Measurements from ENCODE around the gene APLN.

The APLN gene

GRCh38 chrX:129655547-129656249 is 942 bp upstream of the APLN start:
- Histone ChIP-seq H3K9ac (no peak overlapping the region), H4K20me1 (peaks cover 0 to 53% (median 5%) of the 10 kb centered on the region in 11 experiments; a peak in 11 of 22 replicates), H3K4me2 (peak overlapping the region in 8 of 11 experiments; percentile 75 to 94 (median 91); a peak in 9 of 22 replicates), H3K27me3 (peaks cover 77 to 100% (median 97%) of the 10 kb centered on the region in 11 experiments), H3K4me1 (peaks cover 5 to 21% (median 17%) of the 10 kb centered on the region in 10 experiments; a peak in 17 of 20 replicates), H3K36me3 (no peaks in the 10 kb centered on the region), H3K4me3 (no peak overlapping the region), H3K9me3 (replicated peaks in 1 of 11) (peaks cover 17 to 37% (median 25%) of the 10 kb centered on the region in 11 experiments), H3K27ac (no peak overlapping the region)
- no peak for TF ChIP-seq Cebpa-rat (IDR thresholded peaks at IDR 0.05)

GRCh38 chrX:129653971-129654651 is 645 bp downstream of the APLN start:
- H3K4me3 ChIP-seq, result peak overlapping the region; percentile 51 to 69 (median 58)
- TF ChIP-seq Cebpa-rat (IDR thresholded peaks at IDR 0.05), result no peak
- H3K4me2 ChIP-seq, result peak overlapping the region; percentile 75 to 94 (median 91)
- H3K9ac ChIP-seq, result peak overlapping the region in 10 of 11 experiments; percentile 17 to 65 (median 46); a peak in 14 of 22 replicates
- peaks cover 3 to 21% (median 12%) of the 10 kb centered on the region in 11 experiments; a peak in 17 of 22 replicates for H3K9me3 ChIP-seq (replicated peaks in 1 of 11)
- peaks cover 0 to 54% (median 5%) of the 10 kb centered on the region in 11 experiments; a peak in 11 of 22 replicates for H4K20me1 ChIP-seq
- peaks cover 5 to 21% (median 17%) of the 10 kb centered on the region in 10 experiments; a peak in 17 of 20 replicates for H3K4me1 ChIP-seq
- H3K27ac ChIP-seq, result no peak overlapping the region
- peaks cover 83 to 100% (median 98%) of the 10 kb centered on the region in 11 experiments for H3K27me3 ChIP-seq
- H3K36me3 ChIP-seq, result no peaks in the 10 kb centered on the region

GRCh38 chrX:129653181-129653970 is 1.4 kb downstream of the APLN start:
- no peak for TF ChIP-seq Cebpa-rat (IDR thresholded peaks at IDR 0.05)
- Histone ChIP-seq H3K4me2 (peak overlapping the region; percentile 75 to 94 (median 91); a peak in 21 of 22 replicates), H3K4me3 (peak overlapping the region in 8 of 10 experiments; percentile 51 to 69 (median 60); a peak in 11 of 20 replicates), H3K9ac (peak overlapping the region in 1 of 11 experiments; percentile 59; a peak in 1 of 22 replicates), H3K9me3 (replicated peaks in 1 of 11) (peaks cover 0 to 13% (median 5%) of the 10 kb centered on the region in 11 experiments; a peak in 14 of 22 replicates), H3K27me3 (peaks cover 86 to 100% (median 99%) of the 10 kb centered on the region in 11 experiments), H3K27ac (no peak overlapping the region), H3K4me1 (peaks cover 5 to 21% (median 17%) of the 10 kb centered on the region in 10 experiments; a peak in 17 of 20 replicates), H3K36me3 (no peaks in the 10 kb centered on the region), H4K20me1 (peaks cover 0 to 57% (median 5%) of the 10 kb centered on the region in 11 experiments; a peak in 11 of 22 replicates)

GRCh38 chrX:129652565-129653169 is 2.1 kb downstream of the APLN start:
- Histone ChIP-seq H3K27ac (no peak overlapping the region), H3K4me3 (no peak overlapping the region), H4K20me1 (peaks cover 0 to 64% (median 5%) of the 10 kb centered on the region in 11 experiments; a peak in 11 of 22 replicates), H3K9ac (no peak overlapping the region), H3K36me3 (no peaks in the 10 kb centered on the region), H3K27me3 (peaks cover 92 to 100% (median 99%) of the 10 kb centered on the region in 11 experiments), H3K4me2 (no peak overlapping the region; a peak in 2 of 22 replicates), H3K9me3 (replicated peaks in 1 of 11) (peaks cover 0 to 8% (median 0%) of the 10 kb centered on the region in 11 experiments; a peak in 3 of 22 replicates), H3K4me1 (peaks cover 5 to 21% (median 17%) of the 10 kb centered on the region in 10 experiments; a peak in 17 of 20 replicates)
- TF ChIP-seq Cebpa-rat (IDR thresholded peaks at IDR 0.05), result no peak

- Histone ChIP-seq H3K9me3 (replicated peaks in 1 of 11) (peaks cover 0 to 8% (median 0%) of the 10 kb centered on the region in 11 experiments; a peak in 3 of 22 replicates), H3K4me3 (no peak overlapping the region), H3K36me3 (no peaks in the 10 kb centered on the region), H3K4me1 (peaks cover 5 to 21% (median 17%) of the 10 kb centered on the region in 10 experiments; a peak in 17 of 20 replicates), H3K27ac (no peak overlapping the region), H3K27me3 (peaks cover 96 to 100% (median 99%) of the 10 kb centered on the region in 11 experiments), H3K9ac (no peak overlapping the region), H3K4me2 (no peak overlapping the region), H4K20me1 (peaks cover 0 to 71% (median 5%) of the 10 kb centered on the region in 11 experiments; a peak in 11 of 22 replicates)
- no peak for TF ChIP-seq Cebpa-rat (IDR thresholded peaks at IDR 0.05)
These were observed 2.8 kb downstream of the APLN start for GRCh38 chrX:129651756-129652564.

- no peak overlapping the region for H3K4me3 ChIP-seq
- H3K4me1 ChIP-seq, result peaks cover 5 to 21% (median 17%) of the 10 kb centered on the region in 10 experiments; a peak in 17 of 20 replicates
- H3K4me2 ChIP-seq, result no peak overlapping the region
- no peak for TF ChIP-seq Cebpa-rat (IDR thresholded peaks at IDR 0.05)
- no peaks in the 10 kb centered on the region for H3K36me3 ChIP-seq
- peaks cover 0 to 77% (median 5%) of the 10 kb centered on the region in 11 experiments; a peak in 11 of 22 replicates for H4K20me1 ChIP-seq
- H3K9me3 ChIP-seq (replicated peaks in 1 of 11), result peaks cover 0 to 8% (median 0%) of the 10 kb centered on the region in 11 experiments; a peak in 3 of 22 replicates
- H3K27me3 ChIP-seq, result peaks cover 99 to 100% (median 100%) of the 10 kb centered on the region in 11 experiments
- no peak overlapping the region for H3K9ac ChIP-seq
- no peak overlapping the region for H3K27ac ChIP-seq
These were observed 3.8 kb downstream of the APLN start for GRCh38 chrX:129650821-129651510.

GRCh38 chrX:129650183-129650689 is 4.5 kb downstream of the APLN start:
- H3K27me3 ChIP-seq, result peaks cover 99 to 100% (median 100%) of the 10 kb centered on the region in 11 experiments

More at GRCh38 chrX:129650183-129650689, 4.5 kb downstream of the APLN start:
- Histone ChIP-seq H3K4me2 (no peak overlapping the region), H3K36me3 (no peaks in the 10 kb centered on the region), H3K4me3 (no peak overlapping the region), H3K9me3 (replicated peaks in 1 of 11) (peaks cover 0 to 8% (median 0%) of the 10 kb centered on the region in 11 experiments; a peak in 3 of 22 replicates), H3K9ac (no peak overlapping the region), H4K20me1 (peaks cover 0 to 73% (median 5%) of the 10 kb centered on the region in 11 experiments; a peak in 11 of 22 replicates), H3K27ac (no peak overlapping the region), H3K4me1 (peaks cover 5 to 20% (median 16%) of the 10 kb centered on the region in 10 experiments; a peak in 17 of 20 replicates)
- no peak for TF ChIP-seq Cebpa-rat (IDR thresholded peaks at IDR 0.05)
